ENCODE data around the gene ALOX15. TPM values are rescaled to one million over a fixed set of nuclear protein-coding genes. Genes with fewer than 3 reads are reported as not detected.
A peak's percentile ranks its signal among the peaks of the same experiment; 100 is the strongest.

Gene ALOX15
- total RNA-seq, 2 donors from 2014 or later: not detected

GRCh38 chr17:4602041-4602440, 39.4 kb downstream of the ALOX15 start:
- Mint-ChIP-seq H3K36me3 (ENCODE audit: low read depth) (no peaks in the 10 kb centered on the region), H3K4me1 (peaks cover 16% of the 10 kb centered on the region), H3K9me3 (no peaks in the 10 kb centered on the region), H3K4me3 (no peak overlapping the region), H3K27me3 (ENCODE audit: insufficient read depth) (peaks cover 3% of the 10 kb centered on the region), H3K27ac (no peak overlapping the region)
- no peak overlapping the region for H3K4me3 ChIP-seq (ENCODE audit: low read length)
- peaks cover 11% of the 10 kb centered on the region for H3K4me1 ChIP-seq (ENCODE audit: control insufficient read depth, insufficient read depth, low read length)
- no peak overlapping the region for H3K27ac ChIP-seq (ENCODE audit: low read depth, low read length)
- no peak for DNase-seq
- H3K36me3 ChIP-seq (ENCODE audit: control insufficient read depth, insufficient read depth, low read length): no peaks in the 10 kb centered on the region
- H3K9ac ChIP-seq (ENCODE audit: extremely low read depth, low read length, poor library complexity, severe bottlenecking): no peak overlapping the region
- TF ChIP-seq CTCF (conservative IDR thresholded peaks at IDR 0.05): no peak
- H3K9me3 ChIP-seq (ENCODE audit: control insufficient read depth, low read length): no peaks in the 10 kb centered on the region
- no peaks in the 10 kb centered on the region for H3K27me3 ChIP-seq (ENCODE audit: control insufficient read depth, insufficient read depth, low read length, poor library complexity, severe bottlenecking)
- 88 to 100% methylated on average over 3 to 5 of the region's 5 CpGs for WGBS, 2 experiments (ENCODE audit: insufficient coverage in 1 of 2, insufficient read length in 1 of 2)

GRCh38 chr17:4601326-4601725, 40.2 kb downstream of the ALOX15 start:
- H3K36me3 Mint-ChIP-seq (ENCODE audit: low read depth): no peaks in the 10 kb centered on the region
- DNase-seq: no peak
- Histone ChIP-seq H3K9me3 (ENCODE audit: control insufficient read depth, low read length) (no peaks in the 10 kb centered on the region), H3K27ac (ENCODE audit: low read depth, low read length) (no peak overlapping the region), H3K36me3 (ENCODE audit: control insufficient read depth, insufficient read depth, low read length) (no peaks in the 10 kb centered on the region), H3K9ac (ENCODE audit: extremely low read depth, low read length, poor library complexity, severe bottlenecking) (no peak overlapping the region), H3K4me1 (ENCODE audit: control insufficient read depth, insufficient read depth, low read length) (peaks cover 11% of the 10 kb centered on the region), H3K27me3 (ENCODE audit: control insufficient read depth, insufficient read depth, low read length, poor library complexity, severe bottlenecking) (no peaks in the 10 kb centered on the region), H3K4me3 (ENCODE audit: low read length) (no peak overlapping the region)
- no peak overlapping the region for H3K27ac Mint-ChIP-seq
- WGBS, 2 experiments (ENCODE audit: insufficient coverage in 1 of 2, insufficient read length in 1 of 2): 92 to 100% methylated on average over 3 to 4 of the region's 4 CpGs
- peaks cover 16% of the 10 kb centered on the region for H3K4me1 Mint-ChIP-seq
- H3K9me3 Mint-ChIP-seq: no peaks in the 10 kb centered on the region
- peaks cover 3% of the 10 kb centered on the region for H3K27me3 Mint-ChIP-seq (ENCODE audit: insufficient read depth)
- TF ChIP-seq CTCF (conservative IDR thresholded peaks at IDR 0.05): no peak
- no peak overlapping the region for H3K4me3 Mint-ChIP-seq

- peak overlapping the region; percentile 21 for H3K4me3 Mint-ChIP-seq
Measured at GRCh38 chr17:4600563-4600962, 40.9 kb downstream of the ALOX15 start.

More at GRCh38 chr17:4600563-4600962, 40.9 kb downstream of the ALOX15 start:
- Histone ChIP-seq H3K36me3 (ENCODE audit: control insufficient read depth, insufficient read depth, low read length) (no peaks in the 10 kb centered on the region), H3K9me3 (ENCODE audit: control insufficient read depth, low read length) (no peaks in the 10 kb centered on the region), H3K27me3 (ENCODE audit: control insufficient read depth, insufficient read depth, low read length, poor library complexity, severe bottlenecking) (no peaks in the 10 kb centered on the region), H3K4me3 (ENCODE audit: low read length) (no peak overlapping the region), H3K27ac (ENCODE audit: low read depth, low read length) (peak overlapping the region; percentile 52), H3K4me1 (ENCODE audit: control insufficient read depth, insufficient read depth, low read length) (peaks cover 11% of the 10 kb centered on the region), H3K9ac (ENCODE audit: extremely low read depth, low read length, poor library complexity, severe bottlenecking) (no peak overlapping the region)
- Mint-ChIP-seq H3K27ac (no peak overlapping the region), H3K9me3 (no peaks in the 10 kb centered on the region), H3K36me3 (ENCODE audit: low read depth) (no peaks in the 10 kb centered on the region), H3K27me3 (ENCODE audit: insufficient read depth) (peaks cover 3% of the 10 kb centered on the region), H3K4me1 (peaks cover 16% of the 10 kb centered on the region)
- no peak for TF ChIP-seq CTCF (conservative IDR thresholded peaks at IDR 0.05)
- peak; percentile 76 for DNase-seq
- WGBS, 2 experiments (ENCODE audit: insufficient coverage in 1 of 2, insufficient read length in 1 of 2): 52 to 59% methylated on average over 10 to 13 of the region's 13 CpGs

Data from endodermal cell (in vitro differentiated cells).